Sigmoid colon (tissue), 4 donors: Measurements from ENCODE around the gene ARHGAP10.

ENCODE experiments used
- CTCF ChIP-seq, 4 experiments: fragments of 450-650 bp in 3 of 4; fragments of 200-600 bp in 1 of 4; IDR thresholded peaks; one replicate each; pipeline ENCODE4 v1.5.1; 2016 to 2019; ENCODE audit warnings: antibody characterized with exemption in 4 of 4, mild to moderate bottlenecking in 3 of 4, moderate library complexity in 2 of 4
- POLR2A ChIP-seq, 2 donors: fragments of 450-650 bp; IDR thresholded peaks; one replicate each; pipeline ENCODE4 v1.6.1; 2016; ENCODE audit warnings: antibody characterized with exemption in 2 of 2, mild to moderate bottlenecking in 2 of 2, moderate library complexity in 2 of 2
- POLR2AphosphoS5 ChIP-seq, 4 donors: sonication (generic); formaldehyde crosslinking; IDR thresholded peaks; one replicate each; pipeline ENCODE4 v1.6.1; 2017; ENCODE audit warnings: antibody characterized with exemption in 4 of 4

- TF ChIP-seq POLR2AphosphoS5 (IDR thresholded peaks at IDR 0.05) (no peak), CTCF (IDR thresholded peaks at IDR 0.05) (no peak), POLR2A (IDR thresholded peaks at IDR 0.05) (no peak)
Observed at GRCh38 chr4:148092316-148093014, 360.6 kb downstream of the ARHGAP10 start.
